NCI-H2196 treated with DMSO at 0.1 percent for 48 hours (cell line): Measurements from ENCODE around the gene COL11A2.
A peak's percentile ranks its signal among the peaks of the same experiment; 100 is the strongest.

Experiments
- DNase-seq: peaks from one replicate; lab custom pipeline; 2025; ENCODE audit not compliant: unreplicated experiment; lab: John Stamatoyannopoulos, UW

The COL11A2 gene

GRCh38 chr6:33120001-33120400 is 72.3 kb downstream of the COL11A2 start:
- DNase-seq, result no peak

GRCh38 chr6:33118525-33119123 is 73.6 kb downstream of the COL11A2 start:
- peak; percentile 18 for DNase-seq

GRCh38 chr6:33117811-33118277 is 74.4 kb downstream of the COL11A2 start:
- DNase-seq, result no peak

GRCh38 chr6:33116841-33117711 is 75.2 kb downstream of the COL11A2 start:
- no peak for DNase-seq

- no peak for DNase-seq
These were observed 75.8 kb downstream of the COL11A2 start for GRCh38 chr6:33116417-33116816.

GRCh38 chr6:33114406-33114805 is 77.9 kb downstream of the COL11A2 start:
- DNase-seq, result no peak

GRCh38 chr6:33113755-33114154 is 78.5 kb downstream of the COL11A2 start:
- DNase-seq, result no peak
